HepG2 (cell line): Measurements from ENCODE around the gene CCDC197. TPM values are rescaled to one million over a fixed set of nuclear protein-coding genes. Genes with fewer than 3 reads are reported as not detected.

Experiments used
- BCL6 ChIP-seq: IDR thresholded peaks from 2 replicates; pipeline ENCODE4 v1.6.1; 2016; ENCODE audit warnings: missing genetic modification reagents, missing compliant biosample characterization
- EED ChIP-seq: sonication (generic); formaldehyde crosslinking; IDR thresholded peaks from 2 replicates; pipeline ENCODE4 v1.5.0; 2020; ENCODE audit warnings: mild to moderate bottlenecking, missing genetic modification reagents
- FOXK2 ChIP-seq: fragments of 450-650 bp; IDR thresholded peaks from 2 replicates; pipeline ENCODE4 v1.6.1; 2016
- JARID2 ChIP-seq: sonication (generic); formaldehyde crosslinking; IDR thresholded peaks from 2 replicates; pipeline ENCODE4 v1.8.1; 2023; ENCODE audit warnings: missing genetic modification reagents, inconsistent platforms; ENCODE audit not compliant: insufficient replicate concordance
- MAZ ChIP-seq, 2 experiments: sonication (generic) in 1 of 2; formaldehyde crosslinking in 1 of 2; IDR thresholded peaks; 2 replicates each; pipeline versions ENCODE4 v1.5.0 to v1.6.1; 2012 to 2020; ENCODE audit warnings: low read depth in 2 of 2, mild to moderate bottlenecking in 2 of 2, borderline replicate concordance in 1 of 2, improper control_type of control experiment in 1 of 2, low read length in 1 of 2, missing genetic modification reagents in 1 of 2, moderate library complexity in 1 of 2
- RFX3 ChIP-seq: IDR thresholded peaks from 2 replicates; pipeline ENCODE4 v1.6.1; 2016; ENCODE audit warnings: missing biosample characterization, missing genetic modification reagents
- SNAI1 ChIP-seq: sonication (generic); formaldehyde crosslinking; IDR thresholded peaks from 2 replicates; pipeline ENCODE4 v1.5.0; 2020; ENCODE audit warnings: mild to moderate bottlenecking, missing genetic modification reagents, borderline replicate concordance
- TP53 ChIP-seq: sonication (generic); formaldehyde crosslinking; conservative IDR thresholded peaks from 2 replicates; pipeline ENCODE4 v1.4.0; 2020; ENCODE audit warnings: missing genetic modification reagents
- ZBTB39 ChIP-seq: sonication (generic); formaldehyde crosslinking; IDR thresholded peaks from 2 replicates; pipeline ENCODE4 v1.5.0; 2020; ENCODE audit warnings: missing genetic modification reagents
- ZNF17 ChIP-seq: sonication (generic); formaldehyde crosslinking; IDR thresholded peaks from 2 replicates; pipeline ENCODE4 v1.5.0; 2020; ENCODE audit warnings: mild to moderate bottlenecking, missing genetic modification reagents
- ZNF224 ChIP-seq: sonication (generic); formaldehyde crosslinking; IDR thresholded peaks from 2 replicates; pipeline ENCODE4 v1.5.0; 2020; ENCODE audit warnings: mild to moderate bottlenecking, missing genetic modification reagents
- ZNF703 ChIP-seq: sonication (generic); formaldehyde crosslinking; IDR thresholded peaks from 2 replicates; pipeline ENCODE4 v1.5.1; 2020; ENCODE audit warnings: missing genetic modification reagents, mild to moderate bottlenecking, moderate library complexity, borderline replicate concordance
- polyA plus RNA-seq, 8 experiments: library from polyadenylated mRNA; depleted of rRNA in 3 of 8; stranded (reverse) in 7 of 8; unstranded in 1 of 8; fragments of >200 nt; fragmentation: Illumina TruSeq in 4 of 8; extraction: Trizol in 4 of 8; gene quantifications; 2 replicates each; pipeline versions ENCODE4 v1.2.1 to v1.2.3, GENCODE V29; 2011 to 2016; ENCODE audit warnings: low read depth in 4 of 8, missing spikeins in 1 of 8, mixed read lengths in 1 of 8; ENCODE audit not compliant: insufficient read depth in 1 of 8
- total RNA-seq, 5 experiments: library from RNA; depleted of rRNA; stranded (reverse); fragments of >200 nt; fragmentation: Illumina TruSeq; extraction: Trizol; gene quantifications; 2 replicates each; pipeline ENCODE4 v1.2.3, GENCODE V29; 2016; ENCODE audit warnings: low read depth in 1 of 5
- TF ChIP-seq, protein P1 (sequence below), 2 experiments: IDR thresholded peaks; 2 replicates each; pipeline ENCODE4 v1.6.1; 2011 to 2012; ENCODE audit warnings: low read length in 2 of 2, borderline replicate concordance in 1 of 2, low read depth in 1 of 2, mild to moderate bottlenecking in 1 of 2, moderate library complexity in 1 of 2
- TF ChIP-seq, protein P2 (sequence below): sonication (generic); formaldehyde crosslinking; IDR thresholded peaks from 2 replicates; pipeline ENCODE4 v1.4.0; 2020; ENCODE audit warnings: missing genetic modification reagents
- TF ChIP-seq, protein P3 (sequence below): IDR thresholded peaks from 2 replicates; pipeline ENCODE4 v1.4.0; 2020; ENCODE audit warnings: mild to moderate bottlenecking, missing genetic modification reagents

The CCDC197 gene
- total and polyA plus RNA-seq, 2 of the 13 experiments (the other 11 are each of a cell fraction or from before 2014, with no cell fraction given) = 0.11 to 0.13 TPM

DNA sequence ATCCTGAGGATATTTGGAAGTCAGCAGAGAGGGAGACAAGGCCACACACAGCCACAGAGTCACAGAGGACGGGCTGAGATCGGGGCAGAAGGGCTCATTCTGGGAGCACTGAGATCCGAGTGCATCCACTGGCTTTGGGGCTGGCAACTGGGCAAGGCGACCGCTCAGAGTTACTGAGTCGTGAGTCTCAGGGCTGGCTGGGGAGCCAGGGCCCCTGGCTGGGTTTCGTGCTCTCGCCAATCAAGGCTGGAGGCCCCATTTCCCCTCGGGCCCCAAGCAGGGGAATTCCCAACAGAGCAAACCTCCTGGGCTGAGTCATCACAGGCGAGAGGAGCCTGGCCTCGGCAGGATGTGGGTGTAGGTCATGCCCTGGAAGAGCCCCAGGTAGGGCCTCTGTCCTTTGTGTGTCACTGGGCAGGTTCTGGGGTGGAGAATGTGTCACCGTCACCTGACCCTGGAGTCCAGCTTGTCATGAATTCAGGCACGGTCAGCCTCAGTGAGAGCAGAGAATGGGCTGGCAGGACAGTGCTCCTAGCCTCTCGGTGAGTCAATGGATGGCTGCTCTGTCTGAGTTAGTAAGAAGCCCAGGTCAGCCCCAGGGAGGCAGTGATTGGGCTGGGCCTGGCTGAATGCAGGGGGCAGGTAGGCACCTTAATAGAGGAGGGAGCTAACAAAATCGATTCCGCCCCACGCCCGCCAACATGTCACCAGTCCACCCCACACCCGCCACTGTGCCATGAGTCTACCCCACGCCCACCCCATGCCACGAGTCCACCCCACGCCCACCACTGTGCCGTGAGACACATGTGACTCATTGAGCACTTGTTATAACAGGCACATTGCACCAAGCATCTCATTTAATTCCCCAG, 37.6 kb upstream of the CCDC197 start (continued):
- TF ChIP-seq JARID2 (CRISPR knock-in tag) (no peak), EED (CRISPR knock-in tag) (no peak), FOXK2 (no peak), ZBTB39 (CRISPR knock-in tag) (0 out of 2 replicates have a peak, but pooled peaks have one; percentile 45), RFX3 (CRISPR knock-in tag) (no peak), MAZ (IDR thresholded peaks at IDR 0.05; ENCODE audit: borderline replicate concordance, low read depth, low read length) (0 out of 2 replicates have a peak, but pooled peaks have one; percentile 56), MAZ (CRISPR knock-in tag; IDR thresholded peaks at IDR 0.05; ENCODE audit: low read depth) (peak; percentile 66), BCL6 (CRISPR knock-in tag) (peak; percentile 88), TP53 (CRISPR knock-in tag) (0 out of 2 replicates have a peak, but pooled peaks have one; percentile 77), ZNF224 (no peak; the same call in 1 of the 2 replicates), ZNF703 (CRISPR knock-in tag) (peak; percentile 96), ZNF17 (CRISPR knock-in tag) (no peak), SNAI1 (CRISPR knock-in tag) (no peak)
- TF ChIP-seq, protein P1, sequence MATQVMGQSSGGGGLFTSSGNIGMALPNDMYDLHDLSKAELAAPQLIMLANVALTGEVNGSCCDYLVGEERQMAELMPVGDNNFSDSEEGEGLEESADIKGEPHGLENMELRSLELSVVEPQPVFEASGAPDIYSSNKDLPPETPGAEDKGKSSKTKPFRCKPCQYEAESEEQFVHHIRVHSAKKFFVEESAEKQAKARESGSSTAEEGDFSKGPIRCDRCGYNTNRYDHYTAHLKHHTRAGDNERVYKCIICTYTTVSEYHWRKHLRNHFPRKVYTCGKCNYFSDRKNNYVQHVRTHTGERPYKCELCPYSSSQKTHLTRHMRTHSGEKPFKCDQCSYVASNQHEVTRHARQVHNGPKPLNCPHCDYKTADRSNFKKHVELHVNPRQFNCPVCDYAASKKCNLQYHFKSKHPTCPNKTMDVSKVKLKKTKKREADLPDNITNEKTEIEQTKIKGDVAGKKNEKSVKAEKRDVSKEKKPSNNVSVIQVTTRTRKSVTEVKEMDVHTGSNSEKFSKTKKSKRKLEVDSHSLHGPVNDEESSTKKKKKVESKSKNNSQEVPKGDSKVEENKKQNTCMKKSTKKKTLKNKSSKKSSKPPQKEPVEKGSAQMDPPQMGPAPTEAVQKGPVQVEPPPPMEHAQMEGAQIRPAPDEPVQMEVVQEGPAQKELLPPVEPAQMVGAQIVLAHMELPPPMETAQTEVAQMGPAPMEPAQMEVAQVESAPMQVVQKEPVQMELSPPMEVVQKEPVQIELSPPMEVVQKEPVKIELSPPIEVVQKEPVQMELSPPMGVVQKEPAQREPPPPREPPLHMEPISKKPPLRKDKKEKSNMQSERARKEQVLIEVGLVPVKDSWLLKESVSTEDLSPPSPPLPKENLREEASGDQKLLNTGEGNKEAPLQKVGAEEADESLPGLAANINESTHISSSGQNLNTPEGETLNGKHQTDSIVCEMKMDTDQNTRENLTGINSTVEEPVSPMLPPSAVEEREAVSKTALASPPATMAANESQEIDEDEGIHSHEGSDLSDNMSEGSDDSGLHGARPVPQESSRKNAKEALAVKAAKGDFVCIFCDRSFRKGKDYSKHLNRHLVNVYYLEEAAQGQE (IDR thresholded peaks at IDR 0.05; ENCODE audit: borderline replicate concordance in 1 of 2, low read depth in 1 of 2, low read length in 2 of 2) = peak in 1 of 2 experiments; percentile 74; a peak in 1 of 4 replicates
- TF ChIP-seq, protein P2, sequence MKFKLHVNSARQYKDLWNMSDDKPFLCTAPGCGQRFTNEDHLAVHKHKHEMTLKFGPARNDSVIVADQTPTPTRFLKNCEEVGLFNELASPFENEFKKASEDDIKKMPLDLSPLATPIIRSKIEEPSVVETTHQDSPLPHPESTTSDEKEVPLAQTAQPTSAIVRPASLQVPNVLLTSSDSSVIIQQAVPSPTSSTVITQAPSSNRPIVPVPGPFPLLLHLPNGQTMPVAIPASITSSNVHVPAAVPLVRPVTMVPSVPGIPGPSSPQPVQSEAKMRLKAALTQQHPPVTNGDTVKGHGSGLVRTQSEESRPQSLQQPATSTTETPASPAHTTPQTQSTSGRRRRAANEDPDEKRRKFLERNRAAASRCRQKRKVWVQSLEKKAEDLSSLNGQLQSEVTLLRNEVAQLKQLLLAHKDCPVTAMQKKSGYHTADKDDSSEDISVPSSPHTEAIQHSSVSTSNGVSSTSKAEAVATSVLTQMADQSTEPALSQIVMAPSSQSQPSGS (CRISPR knock-in tag) = peak; percentile 86
- TF ChIP-seq, protein P3, sequence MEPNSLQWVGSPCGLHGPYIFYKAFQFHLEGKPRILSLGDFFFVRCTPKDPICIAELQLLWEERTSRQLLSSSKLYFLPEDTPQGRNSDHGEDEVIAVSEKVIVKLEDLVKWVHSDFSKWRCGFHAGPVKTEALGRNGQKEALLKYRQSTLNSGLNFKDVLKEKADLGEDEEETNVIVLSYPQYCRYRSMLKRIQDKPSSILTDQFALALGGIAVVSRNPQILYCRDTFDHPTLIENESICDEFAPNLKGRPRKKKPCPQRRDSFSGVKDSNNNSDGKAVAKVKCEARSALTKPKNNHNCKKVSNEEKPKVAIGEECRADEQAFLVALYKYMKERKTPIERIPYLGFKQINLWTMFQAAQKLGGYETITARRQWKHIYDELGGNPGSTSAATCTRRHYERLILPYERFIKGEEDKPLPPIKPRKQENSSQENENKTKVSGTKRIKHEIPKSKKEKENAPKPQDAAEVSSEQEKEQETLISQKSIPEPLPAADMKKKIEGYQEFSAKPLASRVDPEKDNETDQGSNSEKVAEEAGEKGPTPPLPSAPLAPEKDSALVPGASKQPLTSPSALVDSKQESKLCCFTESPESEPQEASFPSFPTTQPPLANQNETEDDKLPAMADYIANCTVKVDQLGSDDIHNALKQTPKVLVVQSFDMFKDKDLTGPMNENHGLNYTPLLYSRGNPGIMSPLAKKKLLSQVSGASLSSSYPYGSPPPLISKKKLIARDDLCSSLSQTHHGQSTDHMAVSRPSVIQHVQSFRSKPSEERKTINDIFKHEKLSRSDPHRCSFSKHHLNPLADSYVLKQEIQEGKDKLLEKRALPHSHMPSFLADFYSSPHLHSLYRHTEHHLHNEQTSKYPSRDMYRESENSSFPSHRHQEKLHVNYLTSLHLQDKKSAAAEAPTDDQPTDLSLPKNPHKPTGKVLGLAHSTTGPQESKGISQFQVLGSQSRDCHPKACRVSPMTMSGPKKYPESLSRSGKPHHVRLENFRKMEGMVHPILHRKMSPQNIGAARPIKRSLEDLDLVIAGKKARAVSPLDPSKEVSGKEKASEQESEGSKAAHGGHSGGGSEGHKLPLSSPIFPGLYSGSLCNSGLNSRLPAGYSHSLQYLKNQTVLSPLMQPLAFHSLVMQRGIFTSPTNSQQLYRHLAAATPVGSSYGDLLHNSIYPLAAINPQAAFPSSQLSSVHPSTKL (CRISPR knock-in tag) = peak; percentile 97
